Activated CD8-positive, alpha-beta memory T cell treated with anti-CD3 and anti-CD28 coated beads for 48 hours (primary cell): ENCODE measurements around the gene FRRS1L.

Source experiments
- DNase-seq, 3 experiments: peaks; one replicate each; pipeline ENCODE4 v3.0.0-alpha.2; 2020; ENCODE audit warnings: low read depth in 2 of 3, low spot score in 2 of 3

FRRS1L gene

GRCh38 chr9:109176963-109177362 is 9.9 kb upstream of the FRRS1L start:
- DNase-seq = no peak

GRCh38 chr9:109176386-109176785 is 9.3 kb upstream of the FRRS1L start:
- DNase-seq = no peak

- DNase-seq = no peak
Observed at GRCh38 chr9:109172935-109173334, 5.9 kb upstream of the FRRS1L start.

GRCh38 chr9:109171926-109172325 is 4.9 kb upstream of the FRRS1L start:
- no peak for DNase-seq

DNA sequence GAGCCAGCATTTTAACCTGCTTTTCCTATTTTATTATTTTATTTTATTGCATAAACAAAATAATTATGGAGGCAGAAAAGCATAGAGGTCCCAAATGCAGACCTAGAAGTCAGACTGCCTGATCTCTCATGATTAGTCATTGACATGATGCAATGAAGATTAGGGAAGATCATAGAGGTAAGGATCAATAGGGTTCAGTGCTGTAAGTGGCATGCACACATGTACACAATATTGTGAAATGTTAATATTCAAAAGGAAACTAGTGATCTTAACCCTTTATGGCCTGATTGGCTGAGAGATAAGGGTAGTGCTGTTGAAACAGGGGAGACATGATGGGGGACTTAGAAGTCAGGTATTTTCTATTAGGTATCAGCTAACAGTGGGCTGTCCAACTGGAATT is 1.1 kb upstream of the FRRS1L start:
- DNase-seq = no peak

DNA sequence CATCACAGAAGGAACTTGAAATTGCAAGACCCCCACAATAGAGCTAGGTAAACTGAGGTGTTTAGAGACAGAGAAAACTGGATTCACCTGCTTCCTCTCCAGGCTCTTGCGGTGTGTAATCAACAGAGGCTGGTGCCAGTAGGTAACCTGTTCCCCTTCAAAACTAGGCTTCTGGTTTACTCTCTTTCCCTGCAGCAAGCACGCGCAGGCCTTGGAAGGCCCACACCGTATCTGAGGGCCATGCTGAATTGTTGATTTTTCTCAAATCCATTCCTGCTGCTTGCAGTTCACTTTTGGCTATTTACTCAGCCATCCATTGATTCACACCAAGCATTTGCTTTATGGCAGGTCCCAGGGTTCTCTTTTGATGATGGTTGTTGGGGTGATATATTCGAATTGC is 667 bp upstream of the FRRS1L start:
- no peak for DNase-seq

DNA sequence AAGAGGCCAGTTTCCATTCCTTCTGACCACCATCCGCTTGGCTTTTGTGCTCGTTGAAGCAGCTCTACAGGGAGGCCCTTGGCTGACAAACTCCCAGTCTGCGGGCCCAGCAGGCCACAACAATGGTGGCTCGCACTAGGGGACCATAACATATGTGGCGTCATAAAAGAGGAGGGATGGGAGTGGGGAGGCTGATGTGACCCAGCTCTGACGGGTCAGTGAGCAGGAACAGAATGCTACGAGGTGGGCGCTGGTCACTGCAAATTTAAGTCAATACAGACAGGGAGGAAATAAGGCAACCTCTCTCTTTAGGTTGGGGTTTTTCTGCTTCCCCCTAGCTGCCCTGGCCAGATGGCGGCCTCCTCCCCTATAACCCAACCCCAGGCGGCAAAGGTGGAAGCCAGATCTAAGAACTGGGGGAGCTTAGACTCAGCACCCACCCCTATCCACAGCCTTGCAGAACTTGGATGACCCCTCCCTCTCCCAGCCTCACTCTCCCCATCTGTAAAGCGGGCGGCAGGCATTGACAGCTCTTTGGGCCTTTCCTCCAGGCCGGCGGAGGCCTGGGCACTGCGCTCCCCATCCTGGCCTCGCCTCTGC is 778 bp downstream of the FRRS1L start:
- DNase-seq = no peak

DNA sequence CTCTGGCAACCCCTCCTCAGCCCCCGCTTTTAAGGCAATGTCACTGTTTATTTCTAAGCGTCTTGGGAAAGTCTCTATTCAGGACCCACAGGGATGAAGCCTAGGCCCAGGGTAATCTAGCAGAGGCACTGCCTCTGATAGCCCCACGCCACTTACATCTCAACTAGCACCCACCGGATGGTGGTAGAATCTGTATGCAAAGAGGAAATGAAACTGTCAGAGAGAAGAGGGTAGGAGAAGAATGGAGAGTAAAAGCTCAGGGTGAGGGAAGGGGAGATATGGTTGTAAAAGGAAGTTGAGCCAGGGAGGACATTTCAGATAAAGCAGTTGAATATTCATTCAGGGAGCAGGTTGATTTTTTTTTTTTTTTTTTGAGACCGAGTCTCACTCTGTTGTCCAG is 3.0 kb downstream of the FRRS1L start:
- no peak for DNase-seq

GRCh38 chr9:109163194-109163593 is 3.9 kb downstream of the FRRS1L start:
- DNase-seq = no peak

DNA sequence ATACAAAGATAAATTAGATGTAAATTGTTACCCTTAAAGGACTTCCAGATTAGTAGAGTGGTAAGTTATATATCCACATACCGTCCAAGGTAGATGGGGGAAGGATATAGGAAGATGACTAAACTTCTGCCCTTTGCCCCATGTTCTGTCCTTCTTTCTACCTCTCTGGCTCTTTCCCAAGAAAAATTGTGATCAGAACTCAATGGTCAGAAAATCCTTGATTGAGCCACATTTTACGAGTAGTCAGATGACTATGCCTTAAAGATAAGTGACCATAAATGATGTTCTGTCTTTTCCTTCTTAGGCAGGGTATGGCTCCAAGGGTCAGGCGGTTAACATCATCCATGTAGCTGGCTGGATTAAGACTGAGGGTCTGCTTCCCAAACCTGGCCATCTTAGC is 4.4 kb downstream of the FRRS1L start:
- DNase-seq = no peak

GRCh38 chr9:109161471-109161870 is 5.6 kb downstream of the FRRS1L start:
- no peak for DNase-seq

DNA sequence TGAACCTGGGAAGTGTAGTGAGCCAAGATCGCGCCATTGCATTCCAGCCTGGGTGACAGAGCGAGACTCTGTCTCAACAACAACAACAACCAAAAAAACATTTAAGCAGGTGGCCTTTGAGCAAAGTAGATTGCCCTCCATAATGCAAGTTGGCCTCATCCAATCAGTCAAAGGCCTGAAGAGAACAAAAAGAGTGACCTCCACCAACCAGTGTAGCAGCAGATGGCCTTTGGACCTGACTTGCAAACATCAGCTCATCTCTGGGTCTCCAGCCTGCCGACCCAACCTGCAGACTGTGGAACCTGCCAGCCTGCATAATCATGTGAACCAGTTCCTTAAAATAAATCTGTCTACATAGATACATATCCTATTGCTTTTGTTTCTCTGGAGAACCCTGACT is 7.5 kb downstream of the FRRS1L start:
- DNase-seq = no peak

GRCh38 chr9:109158651-109159050 is 8.4 kb downstream of the FRRS1L start:
- no peak for DNase-seq

DNA sequence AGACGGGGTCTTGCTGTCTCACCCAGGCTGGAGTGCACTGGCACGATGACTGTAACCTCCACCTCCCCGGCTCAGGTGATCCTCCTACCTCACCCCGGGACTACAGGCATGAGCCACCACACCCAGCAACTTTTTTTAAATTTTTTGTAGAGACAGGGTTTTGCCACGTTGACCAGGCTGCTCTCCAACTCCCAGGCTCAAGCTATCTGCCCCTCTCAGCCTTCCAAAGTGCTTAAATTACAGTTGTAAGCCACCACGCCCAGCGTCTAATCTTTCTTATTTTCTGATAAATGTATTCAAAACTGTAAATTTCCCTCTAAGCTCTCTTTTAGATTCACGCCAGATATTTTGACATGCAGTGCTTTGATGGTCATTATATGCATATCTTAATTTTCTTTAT is 10.3 kb downstream of the FRRS1L start:
- DNase-seq = no peak

- DNase-seq = no peak
Observed at GRCh38 chr9:109150925-109151545, 16.0 kb downstream of the FRRS1L start.

DNA sequence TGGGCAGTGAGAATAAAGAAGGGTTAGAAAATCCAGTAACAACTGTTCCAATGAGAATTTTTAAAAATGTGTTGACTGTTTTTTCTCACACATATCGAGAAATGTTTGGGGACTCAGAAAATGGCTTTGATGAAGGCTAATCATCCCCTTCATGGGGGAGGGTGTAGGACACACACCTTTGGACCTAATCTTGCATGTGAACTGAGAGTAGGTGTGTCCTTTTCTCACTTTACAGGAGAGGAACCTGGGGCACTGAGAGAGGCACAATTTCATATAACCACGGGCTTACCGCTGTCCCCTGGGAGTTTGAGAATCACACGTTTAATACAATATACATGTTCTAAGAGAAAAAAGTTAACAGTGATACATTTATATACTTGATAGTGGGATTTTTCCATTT is 17.3 kb downstream of the FRRS1L start:
- DNase-seq = no peak

DNA sequence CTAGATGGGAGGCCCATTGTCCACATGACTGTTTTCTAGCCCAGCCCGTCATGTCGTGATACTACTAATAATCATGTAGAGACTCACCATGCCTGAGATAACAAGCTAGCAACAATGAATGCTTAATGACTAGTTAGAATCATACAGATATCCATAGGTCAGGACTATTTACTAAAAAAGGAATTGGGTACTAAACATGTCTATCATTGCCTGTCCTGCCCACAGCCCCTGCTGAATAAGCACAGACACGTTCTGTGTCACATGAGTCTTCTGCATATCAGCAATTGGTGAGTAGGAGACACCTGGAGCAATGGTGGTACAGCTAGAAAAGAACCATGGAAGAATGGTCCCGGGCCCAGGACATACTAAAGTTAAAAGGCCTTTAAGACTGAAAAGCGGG is 18.0 kb downstream of the FRRS1L start:
- DNase-seq = no peak

GRCh38 chr9:109145051-109145450 is 22.0 kb downstream of the FRRS1L start:
- DNase-seq = no peak

- DNase-seq = no peak
Observed at GRCh38 chr9:109143881-109144562, 23.0 kb downstream of the FRRS1L start.

- DNase-seq = no peak
Observed at GRCh38 chr9:109141375-109141774, 25.7 kb downstream of the FRRS1L start.

DNA sequence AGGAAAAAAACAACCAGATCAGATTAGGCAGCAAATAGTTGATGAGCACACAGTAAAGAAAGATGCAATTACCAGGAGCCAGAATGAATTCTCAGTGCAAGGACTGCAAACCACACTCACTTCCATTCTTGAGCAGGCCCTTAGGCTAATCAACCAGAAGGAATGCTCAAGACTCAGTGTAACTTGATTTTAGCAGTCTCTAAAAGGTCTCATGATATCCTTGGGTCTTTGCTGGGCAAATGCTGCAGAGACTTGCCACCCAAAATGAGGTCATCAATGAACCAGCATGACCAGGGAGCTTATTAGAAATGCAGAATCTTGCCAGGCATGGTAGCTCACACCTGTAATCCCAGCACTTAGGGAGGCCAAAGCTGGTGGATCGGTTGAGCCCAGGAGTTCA is 27.2 kb downstream of the FRRS1L start:
- no peak for DNase-seq

GRCh38 chr9:109138421-109138820 is 28.6 kb downstream of the FRRS1L start:
- DNase-seq = no peak

DNA sequence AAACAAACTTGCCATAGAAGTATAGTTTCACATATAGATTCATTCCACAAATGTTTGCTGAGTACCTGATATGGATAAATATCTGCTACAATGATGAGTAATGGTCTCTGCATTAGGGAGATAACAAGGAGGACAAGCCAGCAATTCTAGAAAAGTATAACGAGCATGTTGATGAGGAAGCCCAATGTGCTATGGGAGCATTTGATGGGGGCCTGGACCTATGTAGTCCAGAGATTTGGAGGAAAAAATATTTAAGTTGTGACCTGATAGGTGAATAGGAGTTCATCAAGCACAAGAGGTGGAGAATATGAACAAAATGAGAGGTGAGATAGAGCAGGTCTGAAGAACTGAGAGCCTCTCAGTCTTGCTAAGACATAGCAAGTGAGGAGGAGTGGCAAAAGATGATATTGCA is 32.9 kb downstream of the FRRS1L start:
- no peak for DNase-seq
